OCI-LY3 (cell line): Measurements from ENCODE around the gene TBCB.

Source experiments
- H2AFZ ChIP-seq: fragments of 200-600, 300-600 bp; shearing (Covaris generic); 2 replicates; pipeline ENCODE4 v1.6.0; 2014; ENCODE audit warnings: antibody characterized with exemption, low read depth, low read length
- H3K27ac ChIP-seq: fragments of 200-600, 300-600 bp; sonication (generic); 2 replicates; pipeline ENCODE4 v1.5.1; 2014; ENCODE audit warnings: mild to moderate bottlenecking, low read length, moderate library complexity, mixed read lengths
- H3K27me3 ChIP-seq: fragments of 200-600, 300-600 bp; sonication (generic); 2 replicates; pipeline ENCODE4 v1.6.1; 2014; ENCODE audit warnings: low read depth, low read length, mixed read lengths
- H3K36me3 ChIP-seq: fragments of 200-600, 300-600 bp; sonication (generic); replicated peaks from 2 replicates; pipeline ENCODE3; 2014; ENCODE audit warnings: low read depth, low read length, mixed read lengths
- H3K4me1 ChIP-seq: fragments of 300-600, 200-600 bp; sonication (generic); 2 replicates; pipeline ENCODE4 v1.6.1; 2014; ENCODE audit warnings: low read length, mixed read lengths
- H3K4me2 ChIP-seq: fragments of 200-600, 300-600 bp; sonication (generic); 2 replicates; pipeline ENCODE4 v1.6.1; 2014; ENCODE audit warnings: low read length, mixed read lengths
- H3K4me3 ChIP-seq: fragments of 300-600, 200-600 bp; sonication (generic); 2 replicates; pipeline ENCODE4 v1.5.1; 2014; ENCODE audit warnings: antibody characterized with exemption, mild to moderate bottlenecking, low read length, moderate library complexity
- H3K79me2 ChIP-seq: fragments of 300-600, 200-600 bp; shearing (Covaris generic); 2 replicates; pipeline ENCODE4 v1.6.1; 2014; ENCODE audit warnings: mild to moderate bottlenecking, low read length, mixed read lengths
- H3K9ac ChIP-seq: fragments of 300-600, 200-600 bp; shearing (Covaris generic); 2 replicates; pipeline ENCODE4 v1.6.0; 2014; ENCODE audit warnings: mild to moderate bottlenecking, low read length, moderate library complexity
- H3K9me3 ChIP-seq: fragments of 200-600, 300-600 bp; shearing (Covaris generic); 2 replicates; pipeline ENCODE4 v1.6.1; 2014; ENCODE audit warnings: low read length, mixed read lengths; ENCODE audit not compliant: insufficient read depth
- H4K20me1 ChIP-seq: fragments of 200-600, 300-600 bp; sonication (generic); 2 replicates; pipeline ENCODE4 v1.6.1; 2016; ENCODE audit warnings: low read length, mixed read lengths; ENCODE audit not compliant: insufficient read depth
- CTCF ChIP-seq: fragments of 200-600, 300-600 bp; sonication (generic); IDR thresholded peaks from 2 replicates; pipeline ENCODE4 v1.5.1; 2014; ENCODE audit warnings: antibody characterized with exemption, low read length, low read depth
- EZH2phosphoT487 ChIP-seq: fragments of 200-600 bp; shearing (Covaris generic); IDR thresholded peaks from 2 replicates; pipeline ENCODE4 v1.6.1; 2018; ENCODE audit warnings: antibody characterized with exemption, mixed run types, low read depth

TBCB gene

DNA sequence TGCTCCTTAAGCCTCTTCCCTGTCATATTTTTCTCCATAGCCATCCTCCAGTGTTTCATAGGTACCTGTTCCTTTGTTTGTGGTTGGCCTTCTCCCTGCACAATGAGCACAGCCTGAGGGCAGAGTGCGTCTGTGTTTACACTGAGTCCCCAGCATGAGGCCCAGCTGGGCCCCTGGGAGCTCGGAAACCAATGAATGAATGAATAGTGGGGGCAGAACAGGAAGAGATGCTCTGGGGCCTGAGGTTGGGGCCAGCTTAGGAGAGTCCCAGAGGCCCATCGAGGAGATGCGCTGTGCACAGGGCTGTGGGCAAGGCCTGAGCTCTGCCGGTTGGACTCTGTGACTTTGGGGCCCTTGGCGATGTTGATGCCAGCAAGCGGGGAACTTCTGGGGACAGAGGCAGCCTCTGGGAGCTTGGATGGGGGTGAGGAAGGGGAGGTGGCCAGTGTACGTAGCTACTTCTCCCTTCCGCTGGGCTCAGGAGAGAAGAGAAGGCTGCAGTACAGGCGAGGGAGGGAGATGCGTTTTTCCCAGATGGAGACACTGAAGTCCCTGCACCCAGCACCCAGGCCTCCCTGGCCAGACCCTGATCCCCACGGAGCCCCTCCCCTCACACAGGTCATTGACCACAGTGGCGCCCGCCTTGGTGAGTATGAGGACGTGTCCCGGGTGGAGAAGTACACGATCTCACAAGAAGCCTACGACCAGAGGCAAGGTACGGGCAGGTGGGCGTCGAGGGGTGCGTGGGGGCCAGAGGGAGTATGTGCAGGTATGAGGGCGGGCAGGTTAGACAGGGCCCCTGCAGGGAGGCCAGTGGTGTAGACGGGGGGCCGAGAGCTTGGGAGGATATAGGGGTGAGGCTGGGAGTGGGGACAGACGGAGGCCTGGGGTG lies 5.1 kb downstream of the TBCB start:
- H2AFZ ChIP-seq = no peak overlapping the region
- H4K20me1 ChIP-seq = 0 out of 2 replicates have a peak, but pooled peaks cover 3% of the 10 kb centered on the region
- TF ChIP-seq EZH2phosphoT487 (no peak), CTCF (no peak)
- peaks cover 8% of the 10 kb centered on the region for H3K4me1 ChIP-seq
- no peak overlapping the region for H3K27ac ChIP-seq
- H3K9me3 ChIP-seq = no peaks in the 10 kb centered on the region
- H3K27me3 ChIP-seq = no peaks in the 10 kb centered on the region
- no peak overlapping the region for H3K4me2 ChIP-seq
- no peak overlapping the region for H3K4me3 ChIP-seq
- H3K79me2 ChIP-seq = peaks cover 5% of the 10 kb centered on the region; the same call in 1 of the 2 replicates
- H3K36me3 ChIP-seq = peaks cover 30% of the 10 kb centered on the region
- no peak overlapping the region for H3K9ac ChIP-seq

GRCh38 chr19:36120984-36121358 lies 5.7 kb downstream of the TBCB start:
- Histone ChIP-seq H3K4me1 (peaks cover 11% of the 10 kb centered on the region), H3K79me2 (peaks cover 4% of the 10 kb centered on the region; the same call in 1 of the 2 replicates), H2AFZ (no peak overlapping the region), H3K9ac (no peak overlapping the region), H3K27ac (no peak overlapping the region), H3K36me3 (peaks cover 35% of the 10 kb centered on the region), H4K20me1 (0 out of 2 replicates have a peak, but pooled peaks cover 3% of the 10 kb centered on the region), H3K4me3 (no peak overlapping the region), H3K4me2 (no peak overlapping the region), H3K9me3 (no peaks in the 10 kb centered on the region), H3K27me3 (no peaks in the 10 kb centered on the region)
- TF ChIP-seq EZH2phosphoT487 (no peak), CTCF (no peak)

- no peak overlapping the region for H3K27ac ChIP-seq
- H3K4me3 ChIP-seq = no peak overlapping the region
- H3K4me1 ChIP-seq = peaks cover 7% of the 10 kb centered on the region; the same call in 1 of the 2 replicates
- TF ChIP-seq CTCF (no peak), EZH2phosphoT487 (no peak)
- no peak overlapping the region for H2AFZ ChIP-seq
- H4K20me1 ChIP-seq = no peaks in the 10 kb centered on the region
- no peak overlapping the region for H3K4me2 ChIP-seq
- H3K27me3 ChIP-seq = no peaks in the 10 kb centered on the region
- no peaks in the 10 kb centered on the region for H3K9me3 ChIP-seq
- H3K36me3 ChIP-seq = peaks cover 35% of the 10 kb centered on the region
- H3K9ac ChIP-seq = no peak overlapping the region
- H3K79me2 ChIP-seq = no peaks in the 10 kb centered on the region
Measured at GRCh38 chr19:36121486-36122124, 6.3 kb downstream of the TBCB start.

- H3K79me2 ChIP-seq = no peaks in the 10 kb centered on the region
- H3K4me3 ChIP-seq = no peak overlapping the region
- H3K4me1 ChIP-seq = peaks cover 12% of the 10 kb centered on the region; the same call in 1 of the 2 replicates
- no peak overlapping the region for H3K27ac ChIP-seq
- TF ChIP-seq CTCF = no peak
- TF ChIP-seq EZH2phosphoT487 = no peak
- H3K9me3 ChIP-seq = no peaks in the 10 kb centered on the region
- no peaks in the 10 kb centered on the region for H4K20me1 ChIP-seq
- H3K27me3 ChIP-seq = no peaks in the 10 kb centered on the region
- H2AFZ ChIP-seq = no peak overlapping the region
- peaks cover 16% of the 10 kb centered on the region for H3K36me3 ChIP-seq
- no peak overlapping the region for H3K9ac ChIP-seq
- no peak overlapping the region for H3K4me2 ChIP-seq
Measured at GRCh38 chr19:36125557-36125956, 10.3 kb downstream of the TBCB start.
